NCI-H345 treated with DMSO at 0.1 percent for 48 hours (cell line): Measurements from ENCODE around the gene TBC1D17.
"Not testable (repeated sequence)": the region's sequence is repeated elsewhere in the genome, so short reads cannot be mapped to it uniquely, and the experiment has no call there.

ENCODE experiments used
- DNase-seq: peaks from one replicate; lab custom pipeline; 2025; ENCODE audit not compliant: unreplicated experiment; lab: John Stamatoyannopoulos, UW

The TBC1D17 gene

GRCh38 chr19:49916839-49917733 is 39.6 kb downstream of the TBC1D17 start:
- DNase-seq, result no peak

- DNase-seq, result no peak
These were observed 40.6 kb downstream of the TBC1D17 start for GRCh38 chr19:49918089-49918488.

GRCh38 chr19:49920624-49921363 is 43.3 kb downstream of the TBC1D17 start:
- no peak for DNase-seq

- DNase-seq, result no peak
These were observed 44.6 kb downstream of the TBC1D17 start for GRCh38 chr19:49921871-49922795.

GRCh38 chr19:49923055-49924003 is 45.8 kb downstream of the TBC1D17 start:
- DNase-seq, result no peak

- no peak for DNase-seq
These were observed 46.7 kb downstream of the TBC1D17 start for GRCh38 chr19:49924004-49924880.

GRCh38 chr19:49924881-49925210 is 47.3 kb downstream of the TBC1D17 start:
- not testable (repeated sequence) for DNase-seq

GRCh38 chr19:49925486-49925885 is 48.0 kb downstream of the TBC1D17 start:
- no peak for DNase-seq

GRCh38 chr19:49926515-49926914 is 49.0 kb downstream of the TBC1D17 start:
- DNase-seq, result no peak

GRCh38 chr19:49927526-49928264 is 50.2 kb downstream of the TBC1D17 start:
- DNase-seq, result no peak

GRCh38 chr19:49929121-49929610 is 51.7 kb downstream of the TBC1D17 start, which contains the start of the genes ATF5 and NUP62:
ATF5 (plus strand) TSS chr19:49929205; CDS start chr19:49930851, 1,646 bp downstream.
NUP62 (minus strand) TSS chr19:49929504; CDS start chr19:49909807, 19,697 bp downstream.
- peak; percentile 71 for DNase-seq

- peak; percentile 78 for DNase-seq
These were observed 52.3 kb downstream of the TBC1D17 start for GRCh38 chr19:49929611-49930482.

- DNase-seq, result no peak
These were observed 53.0 kb downstream of the TBC1D17 start for GRCh38 chr19:49930483-49931011.

GRCh38 chr19:49931293-49932040 is 54.0 kb downstream of the TBC1D17 start:
- DNase-seq, result no peak

GRCh38 chr19:49932041-49932451 is 54.5 kb downstream of the TBC1D17 start:
- DNase-seq, result no peak

- no peak for DNase-seq
These were observed 55.2 kb downstream of the TBC1D17 start for GRCh38 chr19:49932731-49933131.
